B cell (primary cell): ENCODE measurements around the gene WDR13.

Experiments
- CTCF ChIP-seq: fragments of 200-600 bp; IDR thresholded peaks from one replicate; pipeline ENCODE4 v1.8.0; 2022; ENCODE audit warnings: antibody characterized with exemption, mild to moderate bottlenecking
- EZH2 ChIP-seq: IDR thresholded peaks from 2 replicates; pipeline ENCODE4 v1.6.1; 2012; ENCODE audit warnings: borderline replicate concordance, low read depth, mild to moderate bottlenecking, moderate library complexity, low read length; ENCODE audit not compliant: insufficient read depth, poor library complexity, severe bottlenecking

DNA sequence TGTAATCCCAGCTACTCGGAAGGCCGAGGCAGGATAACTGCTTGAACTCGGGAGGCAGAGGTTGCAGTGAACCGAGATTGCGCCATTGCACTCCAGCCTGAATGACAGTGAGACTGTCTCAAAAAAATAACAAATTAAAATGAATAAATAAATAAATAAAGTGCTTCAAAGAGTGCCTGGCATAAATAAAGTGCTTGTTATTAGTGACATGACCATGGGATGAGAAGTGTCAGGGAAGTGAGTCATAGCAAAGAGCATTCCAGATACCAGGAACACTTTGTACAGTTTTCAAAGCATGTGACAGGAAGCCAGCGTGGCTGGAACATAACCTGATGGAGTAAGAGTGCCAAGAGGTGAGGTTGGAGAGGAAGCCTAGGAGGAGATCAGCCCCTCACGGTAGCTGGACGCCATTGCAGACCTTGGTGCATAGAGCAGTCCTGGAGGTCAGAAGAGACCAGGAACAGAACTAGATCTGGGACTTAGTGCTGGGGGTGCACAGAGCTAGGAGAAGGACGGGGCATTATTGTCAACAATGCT, 6.0 kb upstream of the WDR13 start:
- TF ChIP-seq CTCF: no peak
- no peak for TF ChIP-seq EZH2
